ACHN (cell line): ENCODE results near the gene FBXL5.

Experiments used
- DNase-seq: peaks from one replicate; pipeline ENCODE4 v3.0.0-alpha.2; 2015
- in situ Hi-C: cut with HindIII; loops from 2 replicates; pipeline ENCODE4 v1.10.0; 2017; ENCODE audit warnings: low sequenced_read_pairs, low pct_ligation_motif_present, low pct_unique_long_range_greater_than_20kb

The FBXL5 gene

DNA sequence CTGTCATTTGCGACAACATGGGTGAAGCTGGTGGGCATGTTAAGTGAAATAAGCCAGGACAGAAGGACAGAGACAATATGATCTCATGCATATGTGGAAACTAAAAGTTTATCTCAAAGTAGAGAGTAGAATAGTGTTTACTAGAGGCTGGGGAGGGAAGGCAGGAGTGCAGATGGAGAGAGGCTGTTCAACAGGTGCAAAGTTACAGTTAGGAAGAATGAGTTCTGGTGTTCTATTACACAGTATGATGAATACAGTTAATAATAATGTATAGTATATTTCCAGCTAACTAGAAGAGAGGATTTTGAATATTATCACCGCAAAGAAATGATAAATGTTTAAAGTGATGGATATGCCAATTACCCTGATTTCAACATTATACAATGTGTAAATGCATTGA lies 69.8 kb downstream of the FBXL5 start:
- DNase-seq: no peak
- in situ Hi-C loops: no loop called here

DNA sequence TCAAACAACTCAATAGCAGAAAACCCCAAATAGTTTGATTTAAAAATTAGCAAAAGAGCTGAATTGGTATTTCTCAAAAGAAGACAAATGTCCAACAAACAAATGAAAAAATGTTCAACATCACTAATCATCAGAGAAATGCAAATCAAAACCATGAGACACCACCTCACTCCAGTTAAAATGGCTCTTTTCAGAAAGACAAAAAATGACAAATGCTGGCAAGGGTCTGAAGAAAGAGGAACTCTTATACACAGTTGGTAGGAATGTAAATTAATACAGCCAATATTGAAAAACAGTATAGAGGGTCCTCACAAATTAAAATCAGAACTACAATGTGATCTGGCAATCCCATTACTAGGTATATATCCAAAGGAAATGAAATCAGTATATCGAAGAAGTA lies 70.4 kb downstream of the FBXL5 start:
- in situ Hi-C loops: no loop called here
- DNase-seq: no peak

- in situ Hi-C loops: no loop called here
- DNase-seq: no peak
Observed at GRCh38 chr4:15577508-15577907, 77.6 kb downstream of the FBXL5 start.

GRCh38 chr4:15575966-15576365 lies 79.2 kb downstream of the FBXL5 start:
- in situ Hi-C loops: no loop called here
- DNase-seq: no peak

DNA sequence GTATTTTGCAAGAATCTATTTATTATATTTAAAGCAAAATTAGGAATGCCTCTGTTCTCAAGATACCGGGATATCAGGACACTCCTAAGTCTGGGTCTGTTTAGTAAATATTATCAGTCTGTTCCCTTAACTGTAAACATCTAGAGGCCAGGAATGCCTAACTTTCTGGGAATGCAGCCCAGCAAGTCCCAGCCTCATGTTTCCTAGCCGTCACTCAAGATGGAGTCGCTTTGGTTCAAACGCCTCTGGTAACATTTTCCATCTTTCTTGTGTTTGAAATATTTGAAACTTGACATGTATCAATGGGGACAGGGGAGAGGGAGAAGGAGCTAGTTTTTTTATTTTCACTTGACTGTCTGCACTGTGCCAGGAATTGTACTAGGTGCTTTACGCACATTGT lies 85.4 kb downstream of the FBXL5 start:
- no peak for DNase-seq
- in situ Hi-C loops: no loop called here

DNA sequence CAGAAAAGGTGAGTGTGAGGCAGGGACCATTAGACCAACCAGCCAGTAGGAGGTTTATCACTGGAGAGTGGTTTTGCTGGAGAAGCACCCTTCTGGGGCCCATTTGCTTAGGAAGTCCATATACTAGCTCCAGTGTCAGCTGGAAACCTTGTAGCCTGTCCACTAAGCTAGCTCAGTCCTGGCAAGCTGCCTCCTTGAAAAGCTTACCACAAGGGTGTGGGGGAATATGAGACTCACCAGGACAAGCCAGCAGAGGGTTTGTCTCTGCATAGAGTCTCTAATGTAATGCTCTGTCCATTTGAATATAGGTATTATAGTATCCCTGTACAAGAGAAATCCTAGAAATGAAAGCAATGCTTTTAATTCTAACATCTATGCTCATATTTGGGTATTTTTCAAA lies 86.3 kb downstream of the FBXL5 start:
- in situ Hi-C loops: no loop called here
- DNase-seq: no peak

- in situ Hi-C loops: no loop called here
- no peak for DNase-seq
Observed at GRCh38 chr4:15563871-15564270, 91.3 kb downstream of the FBXL5 start.

DNA sequence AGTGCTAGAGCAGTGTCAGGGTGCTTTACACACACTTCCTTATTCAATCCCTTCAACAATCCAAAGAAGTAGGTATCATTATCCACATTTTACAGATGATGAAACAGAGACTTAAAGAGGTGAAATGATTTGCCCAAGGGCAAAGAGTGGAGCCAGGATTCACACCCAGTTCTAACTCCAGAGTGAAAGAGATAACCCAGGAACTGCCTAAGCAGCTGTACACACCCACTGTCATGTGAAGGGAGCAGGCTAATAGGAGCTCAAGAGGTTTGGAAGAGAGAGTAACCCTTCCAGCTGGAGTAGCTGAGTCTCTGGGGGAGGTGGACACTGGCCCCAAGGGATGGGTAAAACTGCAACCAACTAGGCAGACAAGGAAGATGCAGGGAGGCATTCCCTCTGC lies 92.5 kb downstream of the FBXL5 start:
- no peak for DNase-seq
- in situ Hi-C loops: no loop called here

- DNase-seq: no peak
- in situ Hi-C loops: no loop called here
Observed at GRCh38 chr4:15562114-15562513, 93.0 kb downstream of the FBXL5 start.

- no peak for DNase-seq
- in situ Hi-C loops: no loop called here
Observed at GRCh38 chr4:15558561-15558960, 96.6 kb downstream of the FBXL5 start.

GRCh38 chr4:15557786-15558550 lies 97.2 kb downstream of the FBXL5 start:
- DNase-seq: no peak
- in situ Hi-C loops: no loop called here

DNA sequence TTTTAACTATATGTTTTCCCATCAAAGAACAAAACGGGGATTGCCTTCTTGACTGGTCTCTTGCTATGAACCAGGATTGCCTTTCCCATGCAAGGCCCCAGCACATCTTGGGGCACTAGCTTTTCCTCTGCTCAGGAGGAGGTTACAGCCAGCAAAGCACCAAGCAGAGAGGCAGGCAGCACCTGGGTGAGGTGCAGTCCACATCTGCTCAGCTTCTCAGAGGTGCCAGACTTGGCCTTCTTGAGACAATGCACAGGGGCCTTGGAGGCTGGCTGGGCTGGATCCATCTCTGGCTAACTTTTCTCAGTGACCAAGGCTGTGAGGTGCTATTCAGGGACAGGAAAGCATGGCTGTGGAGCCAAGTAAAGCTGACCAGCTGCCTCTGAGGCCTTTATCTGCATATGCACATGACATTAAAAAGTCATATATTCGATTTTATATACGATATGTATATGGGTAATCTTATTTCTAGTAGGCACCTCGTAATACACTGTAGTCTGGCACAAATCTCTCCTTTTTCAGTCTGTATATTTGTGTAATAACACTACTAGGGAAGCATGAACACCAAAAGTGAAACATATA lies 98.6 kb downstream of the FBXL5 start:
- no peak for DNase-seq
- in situ Hi-C loops: no loop called here
